GM19452 (cell line): ENCODE measurements around the gene UBE2S.

ENCODE experiments used
- ATAC-seq: cut with Tn5 transposase; IDR thresholded peaks from one replicate; pipeline ENCODE4 v1.9.1; 2021; ENCODE audit not compliant: unreplicated experiment

Gene UBE2S

DNA sequence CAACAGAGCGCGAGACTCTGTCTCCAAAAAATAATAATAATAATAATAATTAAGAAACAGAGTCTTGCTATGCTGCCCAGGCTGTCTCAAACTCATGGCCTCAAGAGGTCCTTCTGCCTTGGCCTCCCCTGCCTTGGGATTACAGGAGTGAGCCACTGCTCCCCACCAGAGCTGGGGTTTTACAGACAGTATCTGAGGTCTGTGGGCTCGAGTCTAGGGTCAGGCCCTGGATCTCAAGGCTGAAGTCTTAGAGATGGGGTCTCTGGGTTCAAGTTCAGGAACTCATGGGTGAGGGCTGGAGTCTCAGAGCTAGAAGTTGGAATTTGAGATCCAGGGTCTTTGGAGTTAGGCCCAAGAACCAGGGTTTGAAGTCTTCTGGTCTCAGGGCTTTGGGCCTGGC lies 40.8 kb downstream of the UBE2S start:
- ATAC-seq, result no peak

DNA sequence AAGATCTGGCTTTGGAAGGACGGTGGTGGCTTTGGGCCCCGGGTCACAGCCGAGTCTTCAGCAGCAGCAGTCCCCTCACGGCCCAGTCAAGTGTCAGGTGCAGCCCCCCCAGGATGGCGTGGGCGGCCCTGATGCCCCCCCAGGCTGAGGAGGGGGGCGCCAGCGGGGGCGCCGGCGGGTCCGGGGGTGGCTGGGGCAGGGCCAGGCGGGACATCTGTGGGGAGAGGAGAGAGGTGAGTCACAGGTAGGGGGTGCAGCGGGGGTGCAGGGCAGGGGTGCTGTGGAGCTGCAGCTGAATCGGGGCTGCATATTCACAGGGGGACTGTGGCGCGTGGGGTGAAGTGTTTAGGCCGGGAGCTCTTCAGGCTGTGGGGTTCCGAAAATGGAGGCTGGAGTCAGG lies 41.6 kb downstream of the UBE2S start:
- ATAC-seq, result no peak

DNA sequence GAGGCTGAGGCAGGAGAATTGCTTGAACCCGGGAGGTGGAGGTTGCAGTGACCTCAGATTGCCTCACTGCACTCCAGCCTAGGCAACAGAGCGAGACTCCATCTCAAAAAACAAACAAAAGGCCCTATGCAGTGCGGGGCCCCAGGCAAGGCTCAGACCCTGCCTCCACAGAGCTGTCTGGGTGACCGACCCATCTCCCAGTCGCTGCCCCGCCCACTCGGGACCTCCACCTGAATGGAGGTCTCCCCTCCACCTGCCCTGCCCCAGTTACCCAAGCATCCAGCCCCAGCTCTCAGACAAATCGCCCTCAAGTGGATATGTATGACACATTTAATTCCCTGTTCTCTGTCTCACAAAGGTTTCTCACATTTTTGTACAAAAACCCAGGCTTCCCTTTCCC lies 42.3 kb downstream of the UBE2S start:
- no peak for ATAC-seq

DNA sequence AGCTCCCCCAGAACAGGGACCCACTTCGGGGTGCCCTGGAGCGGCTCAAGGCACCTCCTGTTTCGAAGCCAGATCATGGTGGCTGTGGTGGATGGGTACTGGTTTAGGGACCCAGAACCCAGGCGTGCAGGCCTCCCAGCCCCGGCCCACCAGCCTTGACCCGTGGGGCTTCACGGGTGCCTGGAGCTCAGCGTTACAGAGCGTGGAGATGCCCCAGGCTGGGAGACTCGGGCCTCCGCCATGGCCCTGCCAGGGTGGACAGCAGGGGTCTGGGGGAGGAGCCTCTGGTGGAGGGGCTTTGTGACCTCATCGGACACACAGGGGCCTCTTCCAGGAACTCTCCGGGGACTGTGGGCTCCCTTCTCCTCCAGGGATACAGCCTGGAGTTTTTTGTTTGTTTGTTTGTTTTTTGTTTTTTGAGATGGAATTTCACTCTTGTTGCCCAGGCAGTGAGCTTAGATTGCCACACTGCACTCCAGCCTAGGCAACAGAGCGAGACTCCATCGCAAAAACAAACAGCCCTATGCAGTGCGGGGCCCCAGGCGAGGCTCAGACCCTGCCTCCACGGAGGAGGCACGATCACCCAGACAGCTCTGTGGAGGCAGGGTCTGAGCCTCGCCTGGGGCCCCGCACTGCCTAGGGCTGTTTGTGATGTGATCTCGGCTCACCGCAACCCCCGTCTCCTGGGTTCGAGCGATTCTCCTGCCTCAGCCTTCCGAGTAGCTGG lies 44.4 kb downstream of the UBE2S start, which contains the start of gene GARIN5B:
Gene GARIN5B (minus strand): TSS at position 271 of the 727 bp plus-strand sequence. CDS start 194 bp downstream, at position 77.
- no peak for ATAC-seq

DNA sequence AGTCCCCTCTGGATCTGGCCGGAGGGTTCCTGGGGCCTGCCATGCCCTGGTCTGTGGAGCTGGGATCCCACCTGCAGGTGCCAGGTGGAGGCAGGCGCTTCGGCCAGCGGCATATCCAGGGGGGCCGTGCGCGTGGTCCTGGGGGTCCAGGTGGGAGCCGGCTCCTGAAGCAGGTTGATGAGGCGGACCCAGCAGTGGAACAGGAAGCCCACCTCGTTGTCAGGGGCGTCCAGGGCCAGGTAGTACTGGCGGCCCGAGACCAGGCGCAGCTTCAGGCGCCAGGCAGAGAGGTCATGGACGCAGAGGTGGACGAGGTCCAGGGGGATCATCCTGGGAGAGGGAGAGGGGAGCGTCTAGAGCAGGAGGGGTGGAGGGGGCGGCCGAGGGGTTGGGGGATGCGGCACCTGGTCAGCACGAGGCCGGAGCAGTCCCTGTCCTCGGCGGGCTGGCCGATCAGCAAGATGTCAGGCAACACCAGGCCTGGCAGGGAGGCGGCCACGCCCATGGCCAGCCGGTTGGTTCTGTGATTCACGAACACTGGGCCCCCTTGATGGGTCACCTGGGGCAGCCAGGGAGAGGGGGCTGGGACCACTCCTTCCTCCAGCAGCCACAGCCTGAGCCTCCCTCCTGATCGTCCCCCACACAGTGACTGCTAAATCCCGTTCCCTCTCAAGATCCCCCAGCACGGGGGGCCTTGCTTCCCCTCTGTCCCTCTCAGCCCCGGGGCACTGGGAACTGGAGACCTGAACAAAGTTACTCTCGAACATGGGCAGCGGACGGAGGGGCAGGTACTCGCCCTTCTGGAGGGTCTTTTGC lies 45.2 kb downstream of the UBE2S start:
- ATAC-seq, result no peak

DNA sequence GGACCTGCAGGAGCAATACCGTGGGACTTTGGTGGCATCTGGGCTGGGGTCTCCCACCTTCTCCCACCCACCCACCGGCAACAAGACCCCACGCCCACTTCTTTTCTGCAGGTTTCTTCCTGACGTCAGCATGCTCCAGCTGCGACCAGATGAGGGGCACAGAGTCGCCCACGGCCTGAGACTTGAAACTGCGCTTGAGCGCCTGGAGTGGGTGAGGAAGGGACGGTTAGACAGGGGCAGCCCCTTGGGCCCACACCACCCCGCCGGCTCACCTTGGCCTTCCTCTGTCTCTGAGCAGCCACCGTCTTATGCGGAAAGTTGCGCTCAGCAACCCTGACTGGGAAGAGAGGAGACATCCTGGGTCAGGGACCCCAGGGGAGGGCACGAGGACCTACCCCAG lies 46.7 kb downstream of the UBE2S start:
- no peak for ATAC-seq

DNA sequence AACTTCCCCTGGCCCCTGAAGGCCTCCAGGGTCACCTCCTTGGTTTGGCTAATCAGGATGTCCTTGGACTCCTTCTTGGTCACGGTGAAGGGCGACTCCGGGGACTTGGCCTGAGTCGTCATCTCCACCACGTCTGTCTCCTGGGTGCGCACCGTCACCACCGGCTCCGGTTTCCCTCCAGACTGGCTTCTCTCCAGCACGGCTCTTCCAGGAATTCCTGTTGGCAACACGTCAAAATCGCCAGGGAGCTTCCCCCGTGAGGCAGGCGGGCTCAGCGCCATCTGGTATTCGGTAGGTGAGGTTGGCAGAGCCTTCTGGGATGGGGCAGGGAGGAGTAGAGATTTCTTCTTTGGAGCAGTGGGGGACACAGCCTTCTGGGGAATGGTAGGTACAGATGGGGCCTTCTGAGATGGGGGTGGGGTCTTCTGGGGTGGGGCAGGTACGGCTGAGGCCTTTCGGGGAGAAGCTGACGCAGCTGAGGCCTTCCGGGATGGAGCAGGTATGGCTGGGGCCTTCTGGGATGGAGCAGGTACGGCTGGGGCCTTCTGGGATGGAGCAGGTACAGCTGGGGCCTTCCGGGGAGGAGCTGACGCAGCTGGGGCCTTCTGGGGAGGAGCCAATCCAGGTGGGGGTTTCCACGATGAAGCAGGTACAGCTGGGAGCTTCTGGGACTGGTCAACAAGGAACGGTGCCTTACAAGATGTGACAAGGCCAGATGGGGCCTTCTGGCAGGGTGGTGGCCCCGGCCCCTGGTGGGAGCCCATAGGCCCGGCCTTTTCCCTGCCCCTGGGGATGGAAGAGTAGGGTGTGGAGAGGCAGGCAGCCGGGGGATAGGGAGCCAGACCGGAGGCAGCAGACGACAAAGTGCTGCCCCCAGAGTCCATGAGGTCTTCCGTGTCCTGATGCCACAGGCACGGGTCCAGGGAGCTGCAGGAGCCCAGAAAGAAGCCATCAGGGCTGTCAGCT lies 48.4 kb downstream of the UBE2S start:
- no peak for ATAC-seq

DNA sequence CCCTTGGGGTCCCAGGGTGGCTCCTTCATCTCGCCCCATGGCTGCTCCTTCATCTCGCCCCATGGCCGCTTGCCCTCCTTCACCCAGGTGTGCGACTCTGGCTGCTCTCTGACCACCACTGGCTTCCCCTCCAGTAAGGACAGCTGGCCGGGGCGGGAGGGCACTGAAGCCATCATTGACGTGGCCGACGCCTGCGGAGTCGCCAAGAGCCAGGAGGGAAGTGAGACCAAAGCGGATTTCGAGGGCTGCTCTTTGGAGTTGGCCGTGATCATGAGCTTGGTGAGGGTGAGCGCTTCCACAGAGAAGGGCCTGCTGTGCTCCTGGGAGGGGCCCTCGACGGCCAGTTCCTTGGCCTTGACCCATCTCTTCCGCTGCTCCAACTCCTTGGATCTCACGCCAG lies 49.1 kb downstream of the UBE2S start:
- no peak for ATAC-seq

DNA sequence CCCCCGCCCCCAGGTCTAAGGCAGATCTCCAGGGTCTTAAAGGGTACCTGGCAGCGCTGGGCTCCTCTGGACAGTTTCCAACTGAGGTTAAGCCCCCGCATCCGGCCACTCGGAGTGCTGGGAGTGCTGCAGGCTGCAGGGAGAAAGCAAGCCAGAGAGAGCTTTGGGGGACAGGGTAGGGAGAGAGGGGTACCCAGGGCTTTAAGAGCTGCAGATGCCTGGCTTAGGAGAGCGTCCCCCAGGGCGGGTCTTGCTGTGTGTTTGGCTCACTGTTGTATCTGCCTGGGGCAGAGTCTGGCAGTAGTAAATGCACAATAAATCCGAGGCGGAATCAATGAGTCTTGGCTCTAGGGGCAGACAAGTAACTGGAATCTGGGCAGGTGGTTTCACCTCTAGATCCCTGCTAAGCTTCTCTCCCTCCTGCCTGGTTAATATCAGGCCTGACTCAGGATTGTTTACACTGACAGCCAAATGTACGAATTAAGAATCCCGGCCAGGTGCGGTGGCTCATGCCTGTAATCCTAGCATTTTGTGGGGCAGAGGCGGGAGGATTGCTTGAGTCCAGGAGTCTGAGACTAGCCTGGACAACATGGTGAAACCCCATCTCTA lies 52.3 kb downstream of the UBE2S start:
- ATAC-seq, result no peak

DNA sequence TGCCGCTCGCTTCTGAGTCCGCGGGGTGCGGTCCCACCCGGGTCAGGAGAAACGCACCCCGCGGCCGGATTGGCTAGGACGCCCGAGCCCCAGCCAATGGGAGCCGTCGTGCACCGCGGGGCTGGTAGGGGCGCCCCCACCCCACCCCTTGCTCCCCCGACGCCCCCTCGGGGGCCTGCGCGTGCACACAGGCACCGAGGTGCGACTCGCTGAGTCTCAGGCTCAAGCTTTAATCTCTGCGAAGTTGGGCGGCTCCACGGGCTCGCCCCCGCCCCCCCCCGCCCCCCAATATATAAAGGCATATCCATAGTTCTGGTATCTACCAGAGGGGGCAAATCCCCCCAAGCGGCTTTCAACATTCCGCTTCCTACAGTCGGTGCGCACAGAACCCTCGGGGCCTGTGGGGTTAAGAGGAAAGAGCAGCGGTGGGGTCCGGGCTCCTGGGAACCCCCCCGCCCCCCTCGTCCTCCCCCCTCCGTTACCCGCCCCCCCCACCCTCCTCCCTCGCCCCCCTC lies 52.8 kb downstream of the UBE2S start, which contains the start of gene COX6B2:
Gene COX6B2 (minus strand): TSS at position 22 of the 515 bp plus-strand sequence. CDS start 198 bp downstream, outside the sequence.
- ATAC-seq, result no peak

DNA sequence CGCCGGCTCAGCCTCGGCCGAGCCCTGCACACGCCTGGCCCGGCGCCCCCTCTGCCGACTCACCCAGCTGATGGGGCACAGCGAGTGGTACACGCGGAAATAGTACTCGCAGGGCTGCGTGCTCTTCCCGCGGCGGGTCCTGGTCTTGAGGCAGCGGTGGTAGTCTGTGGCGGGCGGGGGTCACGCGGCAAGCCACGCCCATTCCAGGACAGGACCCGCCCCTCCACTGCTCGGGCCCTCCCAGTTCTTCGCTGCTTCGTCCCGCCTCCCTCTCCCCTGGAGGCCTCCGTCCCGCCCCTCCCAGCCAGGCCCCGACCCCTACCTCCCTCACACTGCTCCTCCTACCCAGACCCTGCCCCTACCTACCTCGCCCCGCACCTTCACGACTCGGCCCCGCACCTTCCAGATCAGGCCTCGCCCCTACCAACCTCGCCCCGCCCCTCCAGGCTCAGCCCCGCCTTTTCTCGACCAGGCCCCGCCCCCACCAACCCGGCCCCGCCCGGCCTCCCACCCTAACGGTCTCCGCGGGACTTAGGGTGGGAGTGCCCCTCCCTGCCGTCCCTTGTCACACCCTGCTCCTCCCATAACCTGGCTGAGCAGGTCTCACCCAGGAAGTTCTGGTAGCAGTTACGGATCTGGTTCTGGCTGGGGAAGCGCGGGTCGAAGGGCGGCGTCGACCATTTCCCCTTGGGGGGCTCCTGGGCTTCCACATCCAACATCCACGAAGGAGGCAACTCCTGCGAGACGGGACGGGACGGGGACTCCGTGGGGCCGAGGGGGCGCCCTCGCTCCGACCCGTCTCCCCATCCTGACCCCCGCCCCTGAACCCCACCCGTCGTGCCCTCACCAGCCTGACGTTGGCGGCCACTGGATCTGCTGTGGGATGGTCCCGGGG lies 53.5 kb downstream of the UBE2S start:
- no peak for ATAC-seq

DNA sequence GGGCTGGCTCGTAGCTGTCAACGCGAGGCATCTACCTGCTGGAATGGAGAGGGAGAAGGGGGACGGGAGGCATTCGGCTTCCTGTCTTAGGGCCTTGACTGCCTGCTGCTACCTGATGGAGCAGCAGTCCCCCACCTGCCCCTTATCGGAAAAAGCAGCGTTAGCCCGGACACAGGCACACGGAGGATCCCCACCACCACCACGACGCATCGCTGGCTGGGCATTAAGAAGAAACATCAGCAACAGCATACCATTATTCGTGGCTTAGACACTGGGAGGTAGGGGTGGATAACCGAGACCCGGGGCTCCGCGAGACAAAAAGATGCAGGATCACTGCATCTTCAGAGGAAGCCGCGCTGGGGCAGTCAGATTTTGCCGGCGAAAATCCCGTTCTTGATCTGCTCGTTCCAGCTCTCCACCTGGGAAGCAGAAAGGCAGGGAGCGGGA lies 54.2 kb downstream of the UBE2S start:
- ATAC-seq, result no peak

DNA sequence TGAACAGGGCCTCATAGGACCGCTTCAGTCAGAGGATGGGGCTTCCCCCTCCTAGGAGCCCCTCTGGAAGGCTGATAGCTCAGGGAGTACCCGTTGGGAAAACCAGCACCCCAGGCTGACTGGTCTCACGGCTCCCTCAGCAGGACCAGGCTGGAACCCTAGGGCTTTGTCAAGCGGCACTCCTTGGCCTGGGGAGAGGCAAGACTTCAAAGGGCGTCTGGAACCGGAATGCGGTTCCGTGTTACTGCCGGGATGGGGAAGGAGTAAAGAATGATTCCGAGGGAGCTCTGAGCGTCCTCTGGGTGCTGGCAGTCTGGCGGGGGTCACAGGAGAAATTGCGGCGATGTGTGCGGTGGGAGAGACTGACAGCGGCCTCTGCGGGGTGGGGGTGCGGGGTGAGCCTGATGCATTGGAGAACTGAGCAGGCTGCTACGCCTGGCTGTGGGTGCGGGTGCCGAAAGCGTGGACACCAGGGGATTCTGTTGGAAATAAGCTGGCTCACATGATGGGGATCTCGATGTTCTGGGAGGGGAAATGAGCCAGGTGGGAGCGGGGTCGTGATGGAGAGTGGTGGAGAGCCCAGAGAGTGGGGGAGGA lies 54.9 kb downstream of the UBE2S start:
- ATAC-seq, result no peak

DNA sequence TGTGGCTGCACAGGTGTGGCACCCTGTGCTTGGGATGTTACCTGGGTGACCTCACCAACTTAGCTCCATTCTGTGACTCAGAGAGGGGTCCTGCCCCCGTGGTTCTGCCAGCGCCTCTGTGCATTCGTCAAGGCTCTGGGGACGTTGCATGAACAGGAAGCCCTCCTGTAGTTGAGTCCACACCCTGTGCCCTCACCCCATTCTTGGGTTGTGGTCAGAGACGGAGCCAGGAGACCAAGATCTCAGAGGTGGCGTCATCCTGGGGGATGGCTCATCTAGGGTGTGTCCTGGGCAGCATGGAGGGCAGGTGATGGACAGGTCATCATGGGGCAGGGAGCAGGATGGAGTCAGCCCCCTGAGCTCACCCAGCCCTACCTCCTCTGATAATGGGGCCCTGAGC lies 55.5 kb downstream of the UBE2S start:
- ATAC-seq, result no peak

DNA sequence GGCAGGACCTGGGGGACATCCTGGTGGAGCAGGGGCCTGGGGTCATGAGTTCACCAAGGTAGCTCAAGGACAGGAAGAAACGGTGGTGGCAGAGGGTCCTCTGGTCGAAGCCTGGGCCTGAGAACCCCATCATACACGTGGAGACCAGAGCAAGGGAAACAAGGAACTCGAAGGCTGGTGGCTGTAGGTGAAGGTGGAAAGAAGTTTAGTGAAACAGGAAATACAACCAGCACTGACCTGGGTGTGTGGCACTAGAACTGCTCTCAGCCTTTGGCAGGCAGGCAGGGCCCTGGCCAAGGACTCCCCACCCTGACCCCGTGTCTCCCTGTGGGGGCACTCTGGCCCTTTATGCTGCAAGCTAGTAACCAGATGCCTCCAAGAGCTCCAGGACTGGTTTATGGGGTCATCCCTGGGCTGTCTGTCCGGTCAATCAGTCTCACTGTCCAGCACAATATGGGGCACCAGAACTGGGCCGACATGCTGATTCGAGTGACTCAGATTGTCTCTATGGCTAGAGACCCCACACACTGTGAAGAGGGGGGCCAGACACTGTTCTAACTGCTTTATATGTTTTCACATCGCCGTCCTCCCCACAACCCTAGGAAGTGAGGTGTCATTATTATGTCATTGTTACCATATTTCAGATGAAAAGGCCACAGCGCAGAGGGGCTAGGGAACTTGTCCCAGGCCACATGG lies 56.8 kb downstream of the UBE2S start:
- ATAC-seq, result no peak
